WTC11 (cell line): ENCODE data around the gene CHRNB1. TPM values are rescaled to one million over a fixed set of nuclear protein-coding genes. Genes with fewer than 3 reads are reported as not detected.

ENCODE experiments used
- ATAC-seq: fragments of 200-7000 bp; cut with Tn5 transposase; 2 replicates; pipeline ENCODE4 v1.10.0; 2021; ENCODE audit warnings: mild to moderate bottlenecking, moderate library complexity
- CTCF ChIA-PET: fragments of 300-600 bp; sonication (Branson Sonifier 250); formaldehyde crosslinking; loops from one replicate; lab custom pipeline; 2021; ENCODE audit warnings: antibody characterized with exemption; lab: Charles Lee
- POLR2A ChIA-PET: fragments of 350-600 bp; sonication (Branson Sonifier 250); formaldehyde crosslinking; loops from one replicate; lab custom pipeline; 2021; ENCODE audit warnings: antibody characterized with exemption; lab: Charles Lee
- DNase-seq: peaks from one replicate; pipeline ENCODE4 v3.0.0; 2021; ENCODE audit warnings: low spot score
- H3K27ac Mint-ChIP-seq: 2 replicates; pipeline ENCODE4 v1.8.0; 2021; ENCODE audit warnings: mixed read lengths
- H3K27me3 Mint-ChIP-seq: 2 replicates; pipeline ENCODE4 v1.8.0; 2021; ENCODE audit warnings: low read depth, mild to moderate bottlenecking, moderate library complexity, mixed read lengths
- H3K36me3 Mint-ChIP-seq: 2 replicates; pipeline ENCODE4 v1.8.0; 2021; ENCODE audit warnings: mixed read lengths
- H3K4me1 Mint-ChIP-seq: 2 replicates; pipeline ENCODE4 v1.8.0; 2022; ENCODE audit warnings: mixed read lengths
- H3K4me3 Mint-ChIP-seq: 2 replicates; pipeline ENCODE4 v1.8.0; 2021; ENCODE audit warnings: mild to moderate bottlenecking, moderate library complexity, mixed read lengths
- H3K9me3 Mint-ChIP-seq: 2 replicates; pipeline ENCODE4 v1.8.0; 2021; ENCODE audit warnings: mixed read lengths
- EMX1 ChIP-seq: fragments of 250-450 bp; sonication (Bioruptor Pico); IDR thresholded peaks from 2 replicates; pipeline ENCODE4 v1.8.0; 2021; ENCODE audit warnings: mild to moderate bottlenecking
- ESRRA ChIP-seq: sonication (generic); formaldehyde crosslinking; IDR thresholded peaks from 2 replicates; pipeline ENCODE4 v1.8.1; 2022; ENCODE audit warnings: mild to moderate bottlenecking, missing genetic modification reagents, borderline replicate concordance
- HMGA2 ChIP-seq: fragments of 250-450 bp; sonication (Bioruptor Pico); IDR thresholded peaks from 2 replicates; pipeline ENCODE4 v1.4.0; 2021; ENCODE audit warnings: mild to moderate bottlenecking, moderate library complexity
- NFYB ChIP-seq: sonication (generic); formaldehyde crosslinking; conservative IDR thresholded peaks from 2 replicates; pipeline ENCODE4 v1.8.0; 2022; ENCODE audit warnings: low read depth, missing genetic modification reagents
- TCF7 ChIP-seq: sonication (generic); formaldehyde crosslinking; IDR thresholded peaks from 2 replicates; pipeline ENCODE4 v1.8.0; 2022; ENCODE audit warnings: mild to moderate bottlenecking, low read depth, missing genetic modification reagents, moderate library complexity
- ZNF121 ChIP-seq: sonication (generic); formaldehyde crosslinking; IDR thresholded peaks from 2 replicates; pipeline ENCODE4 v1.8.0; 2023; ENCODE audit warnings: missing genetic modification reagents
- ZNF138 ChIP-seq: sonication (generic); formaldehyde crosslinking; conservative IDR thresholded peaks from 2 replicates; pipeline ENCODE4 v1.8.1; 2022; ENCODE audit warnings: mild to moderate bottlenecking, moderate library complexity, missing genetic modification reagents
- ZNF232 ChIP-seq: sonication (generic); formaldehyde crosslinking; IDR thresholded peaks from 2 replicates; pipeline ENCODE4 v1.8.0; 2022; ENCODE audit warnings: mild to moderate bottlenecking, missing genetic modification reagents
- ZNF396 ChIP-seq: fragments of 250-450 bp; sonication (Bioruptor Pico); IDR thresholded peaks from 2 replicates; pipeline ENCODE4 v1.8.0; 2021; ENCODE audit warnings: mild to moderate bottlenecking, moderate library complexity, borderline replicate concordance
- ZNF423 ChIP-seq: fragments of 250-450 bp; sonication (Bioruptor Pico); IDR thresholded peaks from 2 replicates; pipeline ENCODE4 v2.1.2; 2022; ENCODE audit warnings: mild to moderate bottlenecking, moderate library complexity
- total RNA-seq: library from RNA; stranded (reverse); gene quantifications from 3 replicates; pipeline ENCODE4 v1.2.3, GENCODE V29; 2021
- TF ChIP-seq, protein P1 (sequence below): sonication (generic); formaldehyde crosslinking; IDR thresholded peaks from 2 replicates; pipeline ENCODE4 v1.8.0; 2023; ENCODE audit warnings: missing genetic modification reagents
- TF ChIP-seq, protein P2 (sequence below): fragments of 200-600 bp; IDR thresholded peaks from 2 replicates; pipeline ENCODE4 v1.8.0; 2022; ENCODE audit warnings: antibody characterized with exemption
- TF ChIP-seq, protein P3 (sequence below): fragments of 250-450 bp; sonication (Bioruptor Pico); IDR thresholded peaks from 2 replicates; pipeline ENCODE4 v1.8.0; 2021; ENCODE audit warnings: mild to moderate bottlenecking
- TF ChIP-seq, protein P4 (sequence below): fragments of 250-450 bp; sonication (Bioruptor Pico); IDR thresholded peaks from 2 replicates; pipeline ENCODE4 v2.1.2; 2022; ENCODE audit warnings: mild to moderate bottlenecking, moderate library complexity
- TF ChIP-seq, protein P5 (sequence below): sonication (generic); formaldehyde crosslinking; IDR thresholded peaks from 2 replicates; pipeline ENCODE4 v1.8.1; 2022; ENCODE audit warnings: low read depth, mild to moderate bottlenecking, moderate library complexity, missing genetic modification reagents, borderline replicate concordance
- TF ChIP-seq, protein P6 (sequence below): sonication (generic); formaldehyde crosslinking; IDR thresholded peaks from 2 replicates; pipeline ENCODE4 v1.8.1; 2022; ENCODE audit warnings: mild to moderate bottlenecking, missing genetic modification reagents, moderate library complexity, borderline replicate concordance
- TF ChIP-seq, protein P7 (sequence below): sonication (generic); formaldehyde crosslinking; IDR thresholded peaks from 2 replicates; pipeline ENCODE4 v1.8.0; 2023; ENCODE audit warnings: mild to moderate bottlenecking, missing genetic modification reagents

Gene CHRNB1
- total RNA-seq, 1 experiment from 2014 or later = 16.0 TPM

DNA sequence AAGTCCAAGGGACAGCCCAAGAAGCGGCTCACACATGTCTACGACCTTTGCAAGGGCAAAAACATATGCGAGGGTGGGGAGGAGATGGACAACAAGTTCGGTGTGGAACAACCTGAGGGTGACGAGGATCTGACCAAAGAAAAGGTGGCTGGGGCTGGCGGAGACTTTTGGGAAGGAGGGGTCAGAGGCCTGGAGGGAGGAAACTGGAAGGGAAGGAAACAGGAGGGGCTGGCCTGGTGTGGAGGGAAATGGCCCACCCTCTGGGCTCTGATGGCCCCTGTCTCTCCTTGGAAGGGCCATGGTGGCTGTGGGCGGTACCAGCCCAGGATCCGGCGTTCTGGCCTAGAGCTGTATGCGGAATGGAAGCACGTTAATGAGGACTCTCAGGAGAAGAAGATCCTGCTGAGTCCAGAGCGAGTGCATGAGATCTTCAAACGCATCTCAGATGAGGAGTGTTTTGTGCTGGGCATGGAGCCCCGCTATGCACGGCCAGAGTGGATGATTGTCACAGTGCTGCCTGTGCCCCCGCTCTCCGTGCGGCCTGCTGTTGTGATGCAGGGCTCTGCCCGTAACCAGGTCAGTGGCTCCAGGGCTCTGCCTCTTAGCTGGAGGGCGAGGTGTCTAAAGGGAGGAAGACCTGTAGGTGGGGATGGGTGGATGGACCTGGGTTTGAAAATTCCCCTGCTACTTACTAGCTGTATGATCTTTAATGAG lies 51.8 kb downstream of the CHRNB1 start:
- Mint-ChIP-seq H3K4me1 (peaks cover 3% of the 10 kb centered on the region), H3K4me3 (no peak overlapping the region), H3K27me3 (no peaks in the 10 kb centered on the region), H3K9me3 (no peaks in the 10 kb centered on the region)
- TF ChIP-seq ZNF423 (CRISPR knock-in tag) = no peak
- no peak for TF ChIP-seq EMX1
- TF ChIP-seq, protein P1, sequence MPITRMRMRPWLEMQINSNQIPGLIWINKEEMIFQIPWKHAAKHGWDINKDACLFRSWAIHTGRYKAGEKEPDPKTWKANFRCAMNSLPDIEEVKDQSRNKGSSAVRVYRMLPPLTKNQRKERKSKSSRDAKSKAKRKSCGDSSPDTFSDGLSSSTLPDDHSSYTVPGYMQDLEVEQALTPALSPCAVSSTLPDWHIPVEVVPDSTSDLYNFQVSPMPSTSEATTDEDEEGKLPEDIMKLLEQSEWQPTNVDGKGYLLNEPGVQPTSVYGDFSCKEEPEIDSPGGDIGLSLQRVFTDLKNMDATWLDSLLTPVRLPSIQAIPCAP (CRISPR knock-in tag) = no peak
- TF ChIP-seq HMGA2 = no peak
- TF ChIP-seq, protein P2, sequence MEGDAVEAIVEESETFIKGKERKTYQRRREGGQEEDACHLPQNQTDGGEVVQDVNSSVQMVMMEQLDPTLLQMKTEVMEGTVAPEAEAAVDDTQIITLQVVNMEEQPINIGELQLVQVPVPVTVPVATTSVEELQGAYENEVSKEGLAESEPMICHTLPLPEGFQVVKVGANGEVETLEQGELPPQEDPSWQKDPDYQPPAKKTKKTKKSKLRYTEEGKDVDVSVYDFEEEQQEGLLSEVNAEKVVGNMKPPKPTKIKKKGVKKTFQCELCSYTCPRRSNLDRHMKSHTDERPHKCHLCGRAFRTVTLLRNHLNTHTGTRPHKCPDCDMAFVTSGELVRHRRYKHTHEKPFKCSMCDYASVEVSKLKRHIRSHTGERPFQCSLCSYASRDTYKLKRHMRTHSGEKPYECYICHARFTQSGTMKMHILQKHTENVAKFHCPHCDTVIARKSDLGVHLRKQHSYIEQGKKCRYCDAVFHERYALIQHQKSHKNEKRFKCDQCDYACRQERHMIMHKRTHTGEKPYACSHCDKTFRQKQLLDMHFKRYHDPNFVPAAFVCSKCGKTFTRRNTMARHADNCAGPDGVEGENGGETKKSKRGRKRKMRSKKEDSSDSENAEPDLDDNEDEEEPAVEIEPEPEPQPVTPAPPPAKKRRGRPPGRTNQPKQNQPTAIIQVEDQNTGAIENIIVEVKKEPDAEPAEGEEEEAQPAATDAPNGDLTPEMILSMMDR = no peak
- TF ChIP-seq ZNF138 (CRISPR knock-in tag) = no peak
- TF ChIP-seq, all 79 proteins: peak for 0
- POLR2A ChIA-PET = interaction anchor here (1.2 kb wide), 1 partner anchor 11 kb away, joined by 13 read pairs; no protein-coding TSS in a partner anchor
- Mint-ChIP-seq H3K27ac (peak overlapping the region; percentile 41; the same call in 1 of the 2 replicates), H3K36me3 (peaks cover 76% of the 10 kb centered on the region)
- ATAC-seq (no peak), DNase-seq (no peak)
- CTCF ChIA-PET = no interaction called here

DNA sequence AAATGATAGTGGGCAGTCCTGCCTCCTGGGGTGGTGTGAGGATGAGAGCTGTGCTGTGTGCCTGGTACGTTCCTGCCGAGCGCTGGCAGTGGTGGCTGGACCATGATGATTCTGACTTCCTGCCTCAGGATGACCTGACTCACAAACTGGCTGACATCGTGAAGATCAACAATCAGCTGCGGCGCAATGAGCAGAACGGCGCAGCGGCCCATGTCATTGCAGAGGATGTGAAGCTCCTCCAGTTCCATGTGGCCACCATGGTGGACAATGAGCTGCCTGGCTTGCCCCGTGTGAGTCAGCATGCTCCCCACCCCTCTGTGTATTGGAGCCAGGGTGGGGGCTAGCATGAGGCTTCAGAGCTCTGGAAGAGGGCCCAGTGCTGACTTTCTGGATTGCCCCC lies 52.4 kb downstream of the CHRNB1 start:
- POLR2A ChIA-PET = interaction anchor here (0.5 to 1.2 kb wide), 2 partner anchors 11 to 147 kb away, joined by 3 to 13 read pairs; no protein-coding TSS in a partner anchor
- ATAC-seq = no peak
- Mint-ChIP-seq H3K36me3 (peaks cover 79% of the 10 kb centered on the region), H3K9me3 (no peaks in the 10 kb centered on the region), H3K27ac (no peak overlapping the region), H3K4me3 (no peak overlapping the region), H3K27me3 (no peaks in the 10 kb centered on the region)
- DNase-seq = no peak
- TF ChIP-seq ZNF121 (CRISPR knock-in tag) = no peak
- TF ChIP-seq, all 79 proteins: peak for 0
- CTCF ChIA-PET = interaction anchor here (0.6 kb wide), 1 partner anchor 63 kb away, joined by 3 read pairs; no protein-coding TSS in a partner anchor
- H3K4me1 Mint-ChIP-seq = no peaks in the 10 kb centered on the region

DNA sequence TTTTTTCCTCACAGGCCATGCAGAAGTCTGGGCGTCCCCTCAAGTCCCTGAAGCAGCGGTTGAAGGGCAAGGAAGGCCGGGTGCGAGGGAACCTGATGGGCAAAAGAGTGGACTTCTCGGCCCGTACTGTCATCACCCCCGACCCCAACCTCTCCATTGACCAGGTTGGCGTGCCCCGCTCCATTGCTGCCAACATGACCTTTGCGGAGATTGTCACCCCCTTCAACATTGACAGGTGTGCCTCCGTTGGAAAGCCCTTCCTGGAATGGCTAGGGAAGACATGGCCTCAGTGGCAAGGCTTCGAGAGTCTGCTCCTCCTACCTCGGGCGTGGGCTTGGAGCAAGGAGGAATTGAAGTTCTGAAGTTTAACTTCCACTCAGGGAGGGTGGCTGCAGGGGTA lies 52.8 kb downstream of the CHRNB1 start:
- DNase-seq (no peak), ATAC-seq (no peak)
- no peak overlapping the region for H3K4me3 Mint-ChIP-seq
- peaks cover 83% of the 10 kb centered on the region for H3K36me3 Mint-ChIP-seq
- POLR2A ChIA-PET = interaction anchor here (0.5 kb wide), 1 partner anchor 147 kb away, joined by 3 read pairs; no protein-coding TSS in a partner anchor
- TF ChIP-seq ZNF396 (CRISPR knock-in tag) = no peak
- no peak for TF ChIP-seq HMGA2
- TF ChIP-seq ZNF232 = no peak
- TF ChIP-seq NFYB (CRISPR knock-in tag) = no peak
- CTCF ChIA-PET = interaction anchor here (0.6 kb wide), 1 partner anchor 63 kb away, joined by 3 read pairs; no protein-coding TSS in a partner anchor
- H3K27me3 Mint-ChIP-seq = no peaks in the 10 kb centered on the region
- no peaks in the 10 kb centered on the region for H3K9me3 Mint-ChIP-seq
- H3K4me1 Mint-ChIP-seq = no peaks in the 10 kb centered on the region
- no peak overlapping the region for H3K27ac Mint-ChIP-seq

DNA sequence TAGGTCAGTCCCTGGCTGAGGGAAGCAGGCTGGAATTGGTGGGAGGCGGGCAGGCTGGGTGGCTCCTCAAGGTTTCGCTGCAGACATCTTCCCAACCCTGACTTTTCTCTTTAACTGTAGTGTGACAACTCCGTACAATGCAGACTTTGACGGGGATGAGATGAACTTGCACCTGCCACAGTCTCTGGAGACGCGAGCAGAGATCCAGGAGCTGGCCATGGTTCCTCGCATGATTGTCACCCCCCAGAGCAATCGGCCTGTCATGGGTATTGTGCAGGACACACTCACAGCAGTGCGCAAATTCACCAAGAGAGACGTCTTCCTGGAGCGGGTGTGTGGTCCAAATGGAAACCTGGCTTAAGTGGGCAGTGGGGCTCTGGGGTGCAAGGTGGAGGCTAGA lies 54.3 kb downstream of the CHRNB1 start:
- no peak overlapping the region for H3K4me3 Mint-ChIP-seq
- ChIA-PET POLR2A (no interaction called here), CTCF (no interaction called here)
- ATAC-seq (no peak), DNase-seq (no peak)
- H3K4me1 Mint-ChIP-seq = no peaks in the 10 kb centered on the region
- no peaks in the 10 kb centered on the region for H3K9me3 Mint-ChIP-seq
- H3K36me3 Mint-ChIP-seq = peaks cover 85% of the 10 kb centered on the region
- no peaks in the 10 kb centered on the region for H3K27me3 Mint-ChIP-seq
- H3K27ac Mint-ChIP-seq = no peak overlapping the region
- TF ChIP-seq, protein P3, sequence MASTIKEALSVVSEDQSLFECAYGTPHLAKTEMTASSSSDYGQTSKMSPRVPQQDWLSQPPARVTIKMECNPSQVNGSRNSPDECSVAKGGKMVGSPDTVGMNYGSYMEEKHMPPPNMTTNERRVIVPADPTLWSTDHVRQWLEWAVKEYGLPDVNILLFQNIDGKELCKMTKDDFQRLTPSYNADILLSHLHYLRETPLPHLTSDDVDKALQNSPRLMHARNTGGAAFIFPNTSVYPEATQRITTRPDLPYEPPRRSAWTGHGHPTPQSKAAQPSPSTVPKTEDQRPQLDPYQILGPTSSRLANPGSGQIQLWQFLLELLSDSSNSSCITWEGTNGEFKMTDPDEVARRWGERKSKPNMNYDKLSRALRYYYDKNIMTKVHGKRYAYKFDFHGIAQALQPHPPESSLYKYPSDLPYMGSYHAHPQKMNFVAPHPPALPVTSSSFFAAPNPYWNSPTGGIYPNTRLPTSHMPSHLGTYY (CRISPR knock-in tag) = no peak
- no peak for TF ChIP-seq TCF7 (CRISPR knock-in tag)
- TF ChIP-seq, protein P4, sequence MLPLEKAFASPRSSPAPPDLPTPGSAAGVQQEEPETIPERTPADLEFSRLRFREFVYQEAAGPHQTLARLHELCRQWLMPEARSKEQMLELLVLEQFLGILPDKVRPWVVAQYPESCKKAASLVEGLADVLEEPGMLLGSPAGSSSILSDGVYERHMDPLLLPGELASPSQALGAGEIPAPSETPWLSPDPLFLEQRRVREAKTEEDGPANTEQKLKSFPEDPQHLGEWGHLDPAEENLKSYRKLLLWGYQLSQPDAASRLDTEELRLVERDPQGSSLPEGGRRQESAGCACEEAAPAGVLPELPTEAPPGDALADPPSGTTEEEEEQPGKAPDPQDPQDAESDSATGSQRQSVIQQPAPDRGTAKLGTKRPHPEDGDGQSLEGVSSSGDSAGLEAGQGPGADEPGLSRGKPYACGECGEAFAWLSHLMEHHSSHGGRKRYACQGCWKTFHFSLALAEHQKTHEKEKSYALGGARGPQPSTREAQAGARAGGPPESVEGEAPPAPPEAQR (CRISPR knock-in tag) = no peak
- TF ChIP-seq ESRRA = no peak
- TF ChIP-seq, protein P5, sequence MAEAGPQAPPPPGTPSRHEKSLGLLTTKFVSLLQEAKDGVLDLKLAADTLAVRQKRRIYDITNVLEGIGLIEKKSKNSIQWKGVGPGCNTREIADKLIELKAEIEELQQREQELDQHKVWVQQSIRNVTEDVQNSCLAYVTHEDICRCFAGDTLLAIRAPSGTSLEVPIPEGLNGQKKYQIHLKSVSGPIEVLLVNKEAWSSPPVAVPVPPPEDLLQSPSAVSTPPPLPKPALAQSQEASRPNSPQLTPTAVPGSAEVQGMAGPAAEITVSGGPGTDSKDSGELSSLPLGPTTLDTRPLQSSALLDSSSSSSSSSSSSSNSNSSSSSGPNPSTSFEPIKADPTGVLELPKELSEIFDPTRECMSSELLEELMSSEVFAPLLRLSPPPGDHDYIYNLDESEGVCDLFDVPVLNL = no peak
- TF ChIP-seq, protein P6, sequence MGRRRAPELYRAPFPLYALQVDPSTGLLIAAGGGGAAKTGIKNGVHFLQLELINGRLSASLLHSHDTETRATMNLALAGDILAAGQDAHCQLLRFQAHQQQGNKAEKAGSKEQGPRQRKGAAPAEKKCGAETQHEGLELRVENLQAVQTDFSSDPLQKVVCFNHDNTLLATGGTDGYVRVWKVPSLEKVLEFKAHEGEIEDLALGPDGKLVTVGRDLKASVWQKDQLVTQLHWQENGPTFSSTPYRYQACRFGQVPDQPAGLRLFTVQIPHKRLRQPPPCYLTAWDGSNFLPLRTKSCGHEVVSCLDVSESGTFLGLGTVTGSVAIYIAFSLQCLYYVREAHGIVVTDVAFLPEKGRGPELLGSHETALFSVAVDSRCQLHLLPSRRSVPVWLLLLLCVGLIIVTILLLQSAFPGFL (CRISPR knock-in tag) = no peak
- TF ChIP-seq, protein P7, sequence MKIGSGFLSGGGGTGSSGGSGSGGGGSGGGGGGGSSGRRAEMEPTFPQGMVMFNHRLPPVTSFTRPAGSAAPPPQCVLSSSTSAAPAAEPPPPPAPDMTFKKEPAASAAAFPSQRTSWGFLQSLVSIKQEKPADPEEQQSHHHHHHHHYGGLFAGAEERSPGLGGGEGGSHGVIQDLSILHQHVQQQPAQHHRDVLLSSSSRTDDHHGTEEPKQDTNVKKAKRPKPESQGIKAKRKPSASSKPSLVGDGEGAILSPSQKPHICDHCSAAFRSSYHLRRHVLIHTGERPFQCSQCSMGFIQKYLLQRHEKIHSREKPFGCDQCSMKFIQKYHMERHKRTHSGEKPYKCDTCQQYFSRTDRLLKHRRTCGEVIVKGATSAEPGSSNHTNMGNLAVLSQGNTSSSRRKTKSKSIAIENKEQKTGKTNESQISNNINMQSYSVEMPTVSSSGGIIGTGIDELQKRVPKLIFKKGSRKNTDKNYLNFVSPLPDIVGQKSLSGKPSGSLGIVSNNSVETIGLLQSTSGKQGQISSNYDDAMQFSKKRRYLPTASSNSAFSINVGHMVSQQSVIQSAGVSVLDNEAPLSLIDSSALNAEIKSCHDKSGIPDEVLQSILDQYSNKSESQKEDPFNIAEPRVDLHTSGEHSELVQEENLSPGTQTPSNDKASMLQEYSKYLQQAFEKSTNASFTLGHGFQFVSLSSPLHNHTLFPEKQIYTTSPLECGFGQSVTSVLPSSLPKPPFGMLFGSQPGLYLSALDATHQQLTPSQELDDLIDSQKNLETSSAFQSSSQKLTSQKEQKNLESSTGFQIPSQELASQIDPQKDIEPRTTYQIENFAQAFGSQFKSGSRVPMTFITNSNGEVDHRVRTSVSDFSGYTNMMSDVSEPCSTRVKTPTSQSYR (CRISPR knock-in tag) = no peak
